GM21367 (cell line): Measurements from ENCODE around the gene VMP1.

Experiments used
- ATAC-seq: cut with Tn5 transposase; IDR thresholded peaks from one replicate; pipeline ENCODE4 v1.9.1; 2021; ENCODE audit not compliant: unreplicated experiment

The VMP1 gene

GRCh38 chr17:59707971-59708430 lies 547 bp downstream of the VMP1 start:
- no peak for ATAC-seq

DNA sequence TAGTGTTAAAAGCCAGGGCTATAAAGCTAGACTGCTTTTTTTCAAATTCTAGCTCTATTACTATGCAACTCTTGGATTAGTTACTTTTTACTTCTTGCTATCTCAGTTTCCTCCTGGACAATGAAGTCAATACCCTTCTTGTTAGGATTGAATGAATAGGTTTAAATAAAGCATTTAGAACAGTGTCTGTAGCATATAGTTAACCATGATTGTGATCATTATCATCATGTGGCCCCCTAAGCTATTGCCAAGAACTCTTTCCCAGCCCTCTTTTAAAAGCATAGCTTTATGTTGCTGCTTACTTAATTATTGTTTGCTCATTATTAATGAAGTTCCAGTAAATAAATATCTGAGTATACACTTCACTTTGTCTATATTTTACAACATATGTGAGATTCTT lies 4.5 kb downstream of the VMP1 start:
- no peak for ATAC-seq

GRCh38 chr17:59712862-59713261 lies 5.4 kb downstream of the VMP1 start:
- ATAC-seq, result no peak

- no peak for ATAC-seq
Measured at GRCh38 chr17:59714255-59714654, 6.8 kb downstream of the VMP1 start.

DNA sequence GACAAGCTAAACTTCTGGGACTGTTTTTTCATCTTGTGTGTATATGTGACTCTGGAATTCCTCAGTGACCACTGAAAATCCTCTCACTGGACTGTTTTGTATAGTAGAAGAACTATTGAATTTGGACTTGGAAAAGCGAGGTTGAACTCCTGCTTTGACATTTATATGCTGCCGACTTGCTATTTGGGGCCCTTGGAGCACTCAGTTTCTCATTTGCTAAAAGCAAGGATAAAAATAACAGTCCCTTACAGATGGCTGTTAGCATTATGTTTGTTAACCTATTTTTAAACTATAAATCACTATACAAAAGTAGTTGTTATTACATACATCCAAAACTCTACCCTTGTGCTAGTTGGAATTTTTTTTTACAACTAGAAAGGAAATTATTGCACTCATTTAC lies 9.0 kb downstream of the VMP1 start:
- ATAC-seq, result no peak

DNA sequence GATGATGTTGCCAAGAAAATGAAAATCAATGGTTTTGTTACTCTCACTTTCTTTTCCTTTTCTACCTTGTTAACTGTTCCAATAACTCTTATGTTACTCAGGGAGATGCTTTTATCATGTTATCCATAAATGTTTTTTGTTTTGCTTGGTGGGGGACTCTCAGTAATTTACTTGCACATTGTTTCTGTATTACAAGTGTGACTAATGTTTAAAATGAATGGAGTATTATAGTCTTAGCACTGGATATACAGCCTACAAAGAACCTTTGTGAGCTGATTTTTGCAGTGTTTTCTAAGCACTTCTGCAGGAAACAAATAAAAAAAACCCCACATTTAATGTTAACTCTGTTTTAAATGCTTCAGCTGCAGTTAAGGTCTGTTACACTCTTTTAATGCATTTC lies 12.1 kb downstream of the VMP1 start:
- no peak for ATAC-seq

DNA sequence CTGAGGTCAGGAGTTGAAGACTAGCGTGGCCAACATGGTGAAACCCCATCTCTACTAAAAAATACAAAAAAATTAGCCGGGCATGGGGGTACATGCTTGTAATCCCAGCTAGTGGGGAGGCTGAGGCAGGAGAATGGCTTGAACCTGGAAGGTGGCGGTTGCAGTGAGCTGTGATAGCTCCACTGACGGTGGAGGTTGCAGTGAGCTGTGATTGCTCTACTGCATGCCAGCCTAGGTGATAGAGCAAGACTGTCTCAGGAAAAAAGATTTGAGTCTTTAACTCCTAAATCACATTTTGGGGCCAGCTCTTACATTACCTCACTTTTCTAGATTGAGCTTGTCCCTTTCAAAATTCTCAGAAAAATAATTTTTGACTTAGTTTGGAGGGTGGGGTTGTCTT lies 15.2 kb downstream of the VMP1 start:
- ATAC-seq, result no peak

DNA sequence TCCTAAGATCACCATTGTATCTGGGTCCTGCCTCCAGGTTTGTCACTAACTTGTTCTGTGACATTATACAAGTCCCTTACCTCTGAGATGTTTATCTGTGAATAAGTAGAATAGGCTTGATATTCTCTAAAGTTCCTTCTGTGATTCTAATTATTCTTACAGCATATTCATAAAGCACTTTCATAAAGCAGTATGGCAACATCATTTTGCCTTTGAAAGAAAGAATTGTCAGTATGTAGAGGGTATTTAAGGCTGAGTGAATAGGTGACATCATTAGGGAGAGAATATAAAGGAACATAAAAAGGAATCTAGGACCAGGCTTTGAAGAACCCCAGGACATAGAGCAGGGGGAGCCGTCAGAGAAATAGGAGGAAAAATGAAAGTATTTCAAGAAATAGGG lies 15.6 kb downstream of the VMP1 start:
- ATAC-seq, result no peak

DNA sequence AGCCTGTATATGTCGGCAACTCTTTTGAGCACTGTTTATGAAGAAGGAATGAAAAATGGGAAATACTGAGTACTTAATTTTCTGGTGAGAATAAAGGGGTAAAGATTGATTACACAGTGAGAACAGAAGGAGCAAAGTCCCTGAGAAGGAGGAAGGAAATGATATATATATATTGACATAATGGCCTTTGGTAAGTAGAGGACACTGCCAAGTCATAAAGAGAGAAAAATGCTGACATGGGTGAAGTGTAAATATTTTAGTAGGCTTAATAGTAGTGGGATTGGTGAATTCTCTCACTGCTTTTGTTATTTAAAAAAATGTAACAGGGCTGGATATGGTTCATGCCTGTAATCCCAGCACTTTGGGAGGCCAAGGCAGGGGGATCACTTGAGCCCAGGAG lies 16.2 kb downstream of the VMP1 start:
- ATAC-seq, result no peak

- ATAC-seq, result no peak
Measured at GRCh38 chr17:59725691-59726090, 18.2 kb downstream of the VMP1 start.

DNA sequence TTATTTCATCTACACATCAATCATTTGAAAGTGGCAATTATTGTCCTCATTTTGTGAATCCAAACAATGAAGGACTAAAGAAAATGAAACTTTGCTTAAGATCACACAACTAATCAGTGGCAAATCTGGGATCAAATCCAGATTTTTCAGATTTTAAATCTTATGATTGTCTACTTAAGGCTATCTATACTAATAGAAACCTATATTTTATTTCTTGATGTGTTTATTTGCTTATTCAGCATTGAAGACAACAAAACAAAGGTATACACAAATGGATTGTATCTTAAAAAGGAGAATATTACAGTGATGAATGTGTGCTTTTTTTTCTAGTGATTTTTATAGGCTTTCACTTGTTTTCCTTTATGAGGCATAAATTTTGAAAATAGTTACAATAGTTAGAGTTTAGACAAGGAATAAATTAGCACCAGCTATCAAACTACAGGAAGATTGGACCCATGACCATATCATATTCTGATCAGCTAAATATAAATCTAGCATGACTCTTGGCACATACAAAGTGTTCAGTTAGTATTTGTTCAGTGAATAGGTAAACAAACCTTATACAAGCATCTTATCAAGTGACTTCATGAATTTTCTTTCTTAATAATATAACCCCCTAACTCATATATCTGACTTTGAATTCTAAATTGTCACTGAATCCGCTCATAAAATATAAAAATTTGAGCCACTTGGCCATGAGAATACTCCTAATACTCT lies 20.5 kb downstream of the VMP1 start:
- ATAC-seq, result no peak

GRCh38 chr17:59730268-59730834 lies 22.9 kb downstream of the VMP1 start:
- ATAC-seq, result no peak

DNA sequence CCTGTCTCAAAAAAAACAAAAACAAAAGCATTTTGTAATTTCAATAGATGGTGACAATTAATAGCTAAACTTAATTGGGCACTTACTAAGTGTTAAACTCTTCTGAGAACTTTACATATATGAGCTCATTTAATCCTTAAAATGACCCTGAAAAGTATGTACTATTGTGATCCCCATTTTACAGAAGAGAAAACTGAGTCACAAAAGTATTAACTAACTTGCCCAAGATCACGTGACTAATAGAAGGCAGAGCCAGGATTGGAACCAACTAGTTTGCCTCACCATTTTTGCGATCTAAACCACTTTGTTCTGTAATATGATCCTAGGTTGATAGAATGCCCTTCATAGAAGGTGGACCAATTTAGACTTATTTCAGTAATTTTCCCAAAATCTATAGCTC lies 26.2 kb downstream of the VMP1 start:
- ATAC-seq, result no peak

DNA sequence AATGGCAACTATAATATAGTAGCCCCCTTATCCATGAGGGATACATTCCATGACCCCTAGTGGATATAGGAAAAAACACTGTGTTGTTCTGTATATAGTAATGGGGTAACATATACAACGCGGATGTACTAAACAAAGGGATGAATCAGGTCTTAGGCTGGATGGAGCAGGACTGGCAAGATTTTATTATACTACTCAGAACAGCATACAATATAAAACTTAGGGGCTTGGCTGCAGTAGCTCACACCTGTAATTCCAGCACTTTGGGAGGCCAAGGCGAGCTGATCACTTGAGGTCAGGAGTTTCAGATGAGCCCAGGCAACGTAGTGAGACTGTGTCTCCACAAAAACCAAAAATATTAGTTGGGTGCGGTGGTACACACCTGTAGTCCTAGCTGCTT lies 26.8 kb downstream of the VMP1 start:
- no peak for ATAC-seq

GRCh38 chr17:59737324-59737723 lies 29.9 kb downstream of the VMP1 start:
- no peak for ATAC-seq

GRCh38 chr17:59743842-59744241 lies 36.4 kb downstream of the VMP1 start:
- ATAC-seq, result no peak

- no peak for ATAC-seq
Measured at GRCh38 chr17:59745040-59745439, 37.6 kb downstream of the VMP1 start.

- no peak for ATAC-seq
Measured at GRCh38 chr17:59746849-59747445, 39.5 kb downstream of the VMP1 start.

GRCh38 chr17:59748591-59748990 lies 41.1 kb downstream of the VMP1 start:
- ATAC-seq, result no peak

DNA sequence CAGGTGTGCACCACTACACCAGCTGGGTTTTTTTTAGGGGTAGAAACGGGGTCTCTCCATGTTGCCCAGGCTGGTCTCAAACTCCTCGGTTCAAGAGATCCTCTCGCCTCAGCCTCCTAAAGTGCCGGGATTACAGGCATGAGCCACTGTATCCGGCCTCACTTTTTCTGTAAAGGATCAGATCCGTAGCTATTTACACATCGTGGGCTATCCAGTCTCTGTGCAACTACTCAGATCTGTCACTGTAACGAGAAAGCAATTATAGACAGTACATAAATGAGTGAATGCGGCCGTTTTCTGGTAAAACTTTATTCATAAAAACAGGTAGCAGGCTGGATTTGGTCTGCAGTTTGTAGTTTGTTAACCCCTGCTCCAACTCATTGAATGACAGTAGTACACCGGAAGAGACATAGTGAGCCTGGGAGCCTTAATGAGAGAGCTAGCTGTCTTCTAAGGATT lies 44.5 kb downstream of the VMP1 start:
- no peak for ATAC-seq

DNA sequence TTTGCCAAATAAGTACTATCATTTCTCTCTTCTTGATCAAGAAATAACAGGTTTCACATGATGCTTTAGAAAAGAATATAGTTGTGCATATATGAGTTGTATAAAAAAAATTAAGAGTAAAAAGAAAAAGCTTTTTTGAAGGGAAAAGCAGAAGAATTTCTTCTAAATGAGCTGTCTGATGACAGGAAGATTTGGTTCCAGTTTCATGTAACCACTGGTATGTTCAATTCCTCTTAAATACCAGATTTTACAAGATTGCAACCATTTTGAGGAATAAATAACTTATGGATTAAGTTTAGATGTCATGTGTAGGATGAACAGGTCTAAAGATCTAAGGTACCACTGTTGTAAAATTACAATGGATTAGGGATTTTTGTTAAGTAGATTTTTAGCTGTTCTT lies 45.0 kb downstream of the VMP1 start:
- no peak for ATAC-seq

DNA sequence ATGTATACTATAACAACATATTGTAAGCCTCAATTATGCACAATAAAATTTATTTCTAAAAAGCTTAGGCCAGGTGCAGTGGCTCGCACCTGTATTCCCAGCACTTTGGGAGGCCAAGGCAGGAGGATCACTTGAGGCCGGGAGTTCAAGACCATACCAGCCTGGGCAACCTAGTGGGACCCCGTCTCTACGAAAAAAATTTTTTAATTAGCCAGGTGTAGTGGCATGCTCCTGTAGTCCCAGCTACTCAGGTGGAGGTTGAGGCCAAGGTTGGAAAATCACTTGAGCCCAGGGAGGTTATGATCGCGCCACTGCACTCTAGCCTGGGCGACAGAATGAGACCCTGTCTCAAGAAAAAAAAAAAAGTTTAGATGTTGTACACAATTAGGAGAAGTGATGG lies 45.5 kb downstream of the VMP1 start:
- no peak for ATAC-seq
